Endothelial cell of umbilical vein (primary cell): Measurements from ENCODE around the gene HIPK4. TPM values are rescaled to one million over a fixed set of nuclear protein-coding genes. Genes with fewer than 3 reads are reported as not detected.

ENCODE experiments used
- BruUV-seq: library from RNA; stranded (reverse); fragments of 400-500 nt; replicated peaks from 2 replicates; lab custom pipeline; 2021; lab: Mats Ljungman, UMichigan
- CTCF ChIA-PET: fragments of 300-600, 350-600 bp; sonication (Branson Sonifier 250); formaldehyde crosslinking; loops from one replicate; lab custom pipeline; 2021; ENCODE audit warnings: antibody characterized with exemption, inconsistent platforms; lab: Charles Lee
- POLR2A ChIA-PET: fragments of 300-600, 350-600 bp; sonication (Branson Sonifier 250); formaldehyde crosslinking; loops from one replicate; lab custom pipeline; 2021; ENCODE audit warnings: antibody characterized with exemption, inconsistent platforms; lab: Charles Lee
- DNase-seq: peaks from one replicate; pipeline ENCODE4 v3.0.0-alpha.2; 2011; ENCODE audit warnings: low read depth, low spot score
- FAIRE-seq: peaks from 2 replicates; lab custom pipeline; 2011; peaks lifted over from hg19 to GRCh38; lab: Jason Lieb, UNC
- H2AFZ ChIP-seq: 2 replicates; pipeline ENCODE4 v1.6.0; 2012; ENCODE audit warnings: low read depth, low read length, control low read depth, inconsistent platforms
- H3K27ac ChIP-seq: 2 replicates; pipeline ENCODE4 v1.5.1; 2011; ENCODE audit warnings: low read depth, mild to moderate bottlenecking, control low read depth, low read length, moderate library complexity; ENCODE audit not compliant: insufficient read depth
- H3K27me3 ChIP-seq, 2 experiments: 2 replicates each; pipeline versions ENCODE4 v1.6.0 to v1.6.1; 2011; ENCODE audit warnings: low read length in 2 of 2, mixed read lengths in 1 of 2; ENCODE audit not compliant: control insufficient read depth in 2 of 2, insufficient read depth in 2 of 2
- H3K36me3 ChIP-seq, 2 experiments: 2 replicates in 1 of 2; 3 replicates in 1 of 2; pipeline ENCODE4 v1.5.1; 2011; ENCODE audit warnings: low read length in 2 of 2, mild to moderate bottlenecking in 1 of 2, moderate library complexity in 1 of 2; ENCODE audit not compliant: control insufficient read depth in 2 of 2, insufficient read depth in 2 of 2; ENCODE audit errors: extremely low read depth in 1 of 2
- H3K4me1 ChIP-seq: 3 replicates; pipeline ENCODE4 v1.5.1; 2011; ENCODE audit warnings: mild to moderate bottlenecking, low read length; ENCODE audit not compliant: control insufficient read depth, insufficient read depth; ENCODE audit errors: extremely low read depth
- H3K4me2 ChIP-seq: 2 replicates; pipeline ENCODE4 v1.6.1; 2011; ENCODE audit warnings: low read length, control low read depth, mixed read lengths; ENCODE audit not compliant: insufficient read depth
- H3K4me3 ChIP-seq, 3 experiments: fragments of 200-600 bp in 1 of 3; sonication (generic), shearing (Covaris generic) in 1 of 3; replicated peaks in 1 of 3; 2 replicates each; pipeline ENCODE4 v1.5.1; 2011 to 2016; ENCODE audit warnings: control low read depth in 3 of 3, low read length in 3 of 3, mild to moderate bottlenecking in 2 of 3, inconsistent platforms in 1 of 3, low read depth in 1 of 3, moderate library complexity in 1 of 3; ENCODE audit not compliant: insufficient read depth in 1 of 3
- H3K79me2 ChIP-seq: 2 replicates; pipeline ENCODE4 v1.6.0; 2012; ENCODE audit warnings: low read length, inconsistent platforms; ENCODE audit not compliant: control insufficient read depth, insufficient read depth
- H3K9ac ChIP-seq: replicated peaks from 2 replicates; pipeline ENCODE3; 2011; ENCODE audit warnings: low read length, control low read depth; ENCODE audit not compliant: insufficient read depth; ENCODE audit errors: extremely low read depth
- H3K9me1 ChIP-seq: replicated peaks from 3 replicates; pipeline ENCODE4 v1.6.0; 2011; ENCODE audit warnings: mild to moderate bottlenecking, low read length; ENCODE audit not compliant: control insufficient read depth, insufficient read depth; ENCODE audit errors: extremely low read depth
- H3K9me3 ChIP-seq: replicated peaks from 2 replicates; pipeline ENCODE4 v1.5.1; 2012; ENCODE audit warnings: low read length, inconsistent platforms; ENCODE audit not compliant: control insufficient read depth, insufficient read depth
- H4K20me1 ChIP-seq: replicated peaks from 2 replicates; pipeline ENCODE3; 2011; ENCODE audit warnings: mild to moderate bottlenecking, low read length; ENCODE audit not compliant: control insufficient read depth, insufficient read depth; ENCODE audit errors: extremely low read depth
- EZH2 ChIP-seq: IDR thresholded peaks from 2 replicates; pipeline ENCODE4 v1.6.1; 2012; ENCODE audit warnings: borderline replicate concordance, low read depth, mild to moderate bottlenecking, moderate library complexity, low read length, inconsistent platforms; ENCODE audit not compliant: severe bottlenecking
- FOS ChIP-seq: IDR thresholded peaks from 2 replicates; pipeline ENCODE4 v1.6.1; 2011; ENCODE audit warnings: mild to moderate bottlenecking, low read length, moderate library complexity, borderline replicate concordance; ENCODE audit not compliant: insufficient read depth
- GATA2 ChIP-seq: IDR thresholded peaks from 2 replicates; pipeline ENCODE4 v1.7.0; 2011; ENCODE audit warnings: low read depth, mild to moderate bottlenecking, moderate library complexity, mixed read lengths, low read length; ENCODE audit not compliant: insufficient read length, insufficient read depth
- JUN ChIP-seq: IDR thresholded peaks from 2 replicates; pipeline ENCODE4 v1.6.1; 2011; ENCODE audit warnings: borderline replicate concordance, low read depth; ENCODE audit not compliant: insufficient read length, insufficient read depth
- MYC ChIP-seq: IDR thresholded peaks from one replicate; pipeline ENCODE4 v1.6.1; 2011; ENCODE audit warnings: mild to moderate bottlenecking, low read depth, low read length
- POLR2A ChIP-seq: IDR thresholded peaks from 2 replicates; pipeline ENCODE4 v1.6.1; 2012; ENCODE audit warnings: low read depth, mild to moderate bottlenecking, control low read depth, low read length
- POLR2AphosphoS5 ChIP-seq: IDR thresholded peaks from 2 replicates; pipeline ENCODE4 v1.6.1; 2012; ENCODE audit warnings: low read depth, mild to moderate bottlenecking, control low read depth, low read length, moderate library complexity; ENCODE audit not compliant: insufficient read depth
- dilution Hi-C: fragments of 300-500 bp; cut with MboI; formaldehyde crosslinking; loops from one replicate; pipeline ENCODE4 v1.15.0; 2019; ENCODE audit warnings: low sequenced_read_pairs; ENCODE audit not compliant: extremely low pct_ligation_motif_present
- intact Hi-C: fragments of 100-400 bp; cut with micrococcal nuclease; formaldehyde crosslinking; loops from one replicate; pipeline ENCODE4 v1.10.0; 2022
- polyA plus RNA-seq, 4 experiments: library from polyadenylated mRNA; depleted of rRNA in 3 of 4; stranded (reverse) in 3 of 4; unstranded in 1 of 4; fragments of >200 nt; gene quantifications; 2 replicates each; pipeline versions ENCODE4 v1.2.1 to v1.2.3, GENCODE V29; 2011 to 2012; ENCODE audit warnings: missing spikeins in 1 of 4
- total RNA-seq: library from RNA; stranded (reverse); gene quantifications from 2 replicates; pipeline ENCODE4 v1.2.3, GENCODE V29; 2021
- TF ChIP-seq, protein P1 (sequence below), 2 donors: IDR thresholded peaks; 1 replicate in 1 of 2; 2 replicates in 1 of 2; pipeline ENCODE4 v1.5.1; 2011; ENCODE audit warnings: low read length in 2 of 2, mild to moderate bottlenecking in 2 of 2, moderate library complexity in 2 of 2, control low read depth in 1 of 2, inconsistent platforms in 1 of 2, low read depth in 1 of 2; ENCODE audit not compliant: insufficient read depth in 1 of 2; ENCODE audit errors: extremely low read depth in 1 of 2
- TF ChIP-seq, protein P2 (sequence below): IDR thresholded peaks from 2 replicates; pipeline ENCODE4 v1.6.1; 2011; ENCODE audit not compliant: insufficient read depth, insufficient read length

HIPK4 gene
- total and polyA plus RNA-seq, 2 donors (not counting 3 experiments of a cell fraction or from before 2014, with no cell fraction given): 0.12 TPM; not detected in 1

DNA sequence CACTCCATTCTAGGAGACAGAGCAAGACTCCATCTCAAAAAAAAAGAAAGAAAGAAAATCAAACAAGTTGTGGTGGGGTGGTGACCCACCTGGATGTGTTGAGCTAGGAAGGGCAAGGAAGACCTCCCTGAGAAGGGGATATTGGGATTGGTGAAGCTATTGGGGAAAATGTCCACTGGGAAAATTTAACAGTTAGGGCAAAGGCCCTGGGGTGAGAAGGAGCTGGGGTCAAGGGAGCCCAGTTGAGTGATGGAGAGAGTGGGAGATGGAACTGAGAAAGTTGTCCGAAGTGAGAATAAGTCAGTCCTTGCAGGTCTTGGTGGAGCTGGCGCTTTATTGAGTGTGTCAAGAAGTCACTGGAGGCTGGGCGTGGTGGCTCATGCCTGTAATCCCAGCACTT lies 48.3 kb upstream of the HIPK4 start:
- ChIA-PET POLR2A (no interaction called here), CTCF (interaction anchor here (1.2 to 2.6 kb wide), 2 partner anchors 17 to 26 kb away, joined by 3 to 8 read pairs; no protein-coding TSS in a partner anchor)
- H3K27ac ChIP-seq: no peak overlapping the region
- FAIRE-seq (no peak), DNase-seq (no peak)
- no peaks in the 10 kb centered on the region for H4K20me1 ChIP-seq
- dilution Hi-C loops: no loop called here
- H3K9me1 ChIP-seq: no peaks in the 10 kb centered on the region
- H3K9ac ChIP-seq: no peak overlapping the region
- TF ChIP-seq, protein P1, sequence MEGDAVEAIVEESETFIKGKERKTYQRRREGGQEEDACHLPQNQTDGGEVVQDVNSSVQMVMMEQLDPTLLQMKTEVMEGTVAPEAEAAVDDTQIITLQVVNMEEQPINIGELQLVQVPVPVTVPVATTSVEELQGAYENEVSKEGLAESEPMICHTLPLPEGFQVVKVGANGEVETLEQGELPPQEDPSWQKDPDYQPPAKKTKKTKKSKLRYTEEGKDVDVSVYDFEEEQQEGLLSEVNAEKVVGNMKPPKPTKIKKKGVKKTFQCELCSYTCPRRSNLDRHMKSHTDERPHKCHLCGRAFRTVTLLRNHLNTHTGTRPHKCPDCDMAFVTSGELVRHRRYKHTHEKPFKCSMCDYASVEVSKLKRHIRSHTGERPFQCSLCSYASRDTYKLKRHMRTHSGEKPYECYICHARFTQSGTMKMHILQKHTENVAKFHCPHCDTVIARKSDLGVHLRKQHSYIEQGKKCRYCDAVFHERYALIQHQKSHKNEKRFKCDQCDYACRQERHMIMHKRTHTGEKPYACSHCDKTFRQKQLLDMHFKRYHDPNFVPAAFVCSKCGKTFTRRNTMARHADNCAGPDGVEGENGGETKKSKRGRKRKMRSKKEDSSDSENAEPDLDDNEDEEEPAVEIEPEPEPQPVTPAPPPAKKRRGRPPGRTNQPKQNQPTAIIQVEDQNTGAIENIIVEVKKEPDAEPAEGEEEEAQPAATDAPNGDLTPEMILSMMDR (IDR thresholded peaks at IDR 0.05; ENCODE audit: extremely low read depth in 1 of 2, insufficient read depth in 1 of 2, low read depth in 1 of 2, low read length in 2 of 2): no peak
- TF ChIP-seq POLR2AphosphoS5: no peak
- no peak for TF ChIP-seq GATA2
- TF ChIP-seq JUN: no peak
- no peak for TF ChIP-seq FOS
- no peak for TF ChIP-seq MYC
- TF ChIP-seq POLR2A: no peak
- no peak for TF ChIP-seq EZH2
- TF ChIP-seq, protein P2, sequence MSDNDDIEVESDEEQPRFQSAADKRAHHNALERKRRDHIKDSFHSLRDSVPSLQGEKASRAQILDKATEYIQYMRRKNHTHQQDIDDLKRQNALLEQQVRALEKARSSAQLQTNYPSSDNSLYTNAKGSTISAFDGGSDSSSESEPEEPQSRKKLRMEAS: no peak
- no peaks in the 10 kb centered on the region for H3K27me3 ChIP-seq
- H3K4me2 ChIP-seq: no peak overlapping the region
- H3K36me3 ChIP-seq: peaks cover 9 to 12% of the 10 kb centered on the region in 2 experiments
- peaks cover 21% of the 10 kb centered on the region for H3K79me2 ChIP-seq
- no peak overlapping the region for H3K4me3 ChIP-seq
- no peak overlapping the region for H2AFZ ChIP-seq
- BruUV-seq: no TSS peak
- peaks cover 14% of the 10 kb centered on the region for H3K4me1 ChIP-seq
- intact Hi-C loops: no loop called here
- H3K9me3 ChIP-seq: no peaks in the 10 kb centered on the region
